Testis (tissue), 3 donors: ENCODE data around the gene REEP3. TPM values are rescaled to one million over a fixed set of nuclear protein-coding genes. Genes with fewer than 3 reads are reported as not detected.
"Not testable (repeated sequence)": the region's sequence is repeated elsewhere in the genome, so short reads cannot be mapped to it uniquely, and the experiment has no call there.

ENCODE experiments used
- DNase-seq: peaks from one replicate; pipeline ENCODE4 v3.0.0-alpha.2; 2019
- H3K27ac ChIP-seq, 2 donors: fragments of 200-600 bp; sonication (generic); one replicate each; pipeline ENCODE4 v1.5.1; 2019
- H3K27me3 ChIP-seq: fragments of 200-600 bp; sonication (generic); one replicate; pipeline ENCODE4 v1.5.1; 2019
- H3K36me3 ChIP-seq: fragments of 200-600 bp; sonication (generic); one replicate; pipeline ENCODE4 v1.5.1; 2017; ENCODE audit warnings: low read depth; ENCODE audit errors: missing control alignments
- H3K4me1 ChIP-seq: fragments of 200-600 bp; sonication (generic); one replicate; pipeline ENCODE4 v1.5.1; 2019
- H3K4me3 ChIP-seq, 2 donors: fragments of 200-600 bp; sonication (generic); one replicate each; pipeline ENCODE4 v1.5.1; 2017 to 2019
- H3K9me3 ChIP-seq: fragments of 200-600 bp; sonication (generic); one replicate; pipeline ENCODE4 v1.5.1; 2017
- CTCF ChIP-seq, 3 experiments: fragments of 450-650 bp in 2 of 3; fragments of 200-600 bp in 1 of 3; sonication (generic) in 1 of 3; IDR thresholded peaks; one replicate each; pipeline ENCODE4 v1.5.1; 2016 to 2019; ENCODE audit warnings: antibody characterized with exemption in 3 of 3, mild to moderate bottlenecking in 2 of 3, moderate library complexity in 1 of 3
- POLR2A ChIP-seq: fragments of 450-650 bp; IDR thresholded peaks from one replicate; pipeline ENCODE4 v1.6.1; 2017; ENCODE audit warnings: antibody characterized with exemption, mild to moderate bottlenecking, moderate library complexity
- WGBS, 2 donors: methylation state at CpG; one replicate each; pipeline ENCODE4 v1.1.5; 2018; 5-methylcytosine and 5-hydroxymethylcytosine counted together
- intact Hi-C: fragments of 100-400 bp; cut with DNase I; formaldehyde crosslinking; loops from one replicate; pipeline ENCODE4 v1.15.1; 2023; ENCODE audit warnings: low total_unique reads
- polyA plus RNA-seq: library from polyadenylated mRNA; stranded (reverse); fragments of 350-450 nt; fragmentation: Illumina TruSeq; extraction: RNeasy Lipid Tissue Mini Kit (QIAGEN cat#74804); gene quantifications from one replicate; pipeline ENCODE4 v1.2.3, GENCODE V29; 2014; ENCODE audit warnings: low read depth, low replicate concordance; ENCODE audit not compliant: insufficient read depth
- total RNA-seq, 2 donors: library from RNA; depleted of rRNA; stranded (reverse); fragments of >200 nt; gene quantifications; one replicate each; pipeline ENCODE4 v1.2.3, GENCODE V29; 2016

The REEP3 gene
- total and polyA plus RNA-seq, 3 donors from 2014 or later: 18.4 to 45.2 (median 20.3) TPM

- no peaks in the 10 kb centered on the region for H3K9me3 ChIP-seq
- H3K4me1 ChIP-seq: no peaks in the 10 kb centered on the region
- no peak overlapping the region for H3K27ac ChIP-seq
- no peak for TF ChIP-seq CTCF (IDR thresholded peaks at IDR 0.05)
- no peak for TF ChIP-seq POLR2A
- WGBS, 2 donors: 96 to 97% methylated on average over 5 of the region's 5 CpGs
- no peak overlapping the region for H3K4me3 ChIP-seq
- DNase-seq: no peak
- no peaks in the 10 kb centered on the region for H3K27me3 ChIP-seq
- H3K36me3 ChIP-seq: no peaks in the 10 kb centered on the region
- intact Hi-C loops: no loop called here
These were observed 140.1 kb downstream of the REEP3 start for GRCh38 chr10:63661347-63661746.

- peak; percentile 57 for DNase-seq
- TF ChIP-seq CTCF (IDR thresholded peaks at IDR 0.05) (no peak), POLR2A (no peak)
- Histone ChIP-seq H3K36me3 (no peaks in the 10 kb centered on the region), H3K9me3 (no peaks in the 10 kb centered on the region), H3K4me3 (peak overlapping the region in 1 of 2 donors; percentile 10), H3K27me3 (no peaks in the 10 kb centered on the region), H3K4me1 (no peaks in the 10 kb centered on the region), H3K27ac (no peak overlapping the region)
- intact Hi-C loops: no loop called here
- 68 to 89% methylated on average over 13 of the region's 13 CpGs for WGBS, 2 donors
These were observed 143.2 kb downstream of the REEP3 start for GRCh38 chr10:63664341-63664885.

GRCh38 chr10:63665006-63665580, 143.9 kb downstream of the REEP3 start:
- H3K36me3 ChIP-seq, H3K27ac ChIP-seq, DNase-seq, intact Hi-C loops, H3K9me3 ChIP-seq, H3K27me3 ChIP-seq, H3K4me1 ChIP-seq: not testable (repeated sequence)
- H3K4me3 ChIP-seq: peak overlapping the region in 1 of 2 donors; percentile 10
- 64 to 67% methylated on average over 10 of the region's 10 CpGs for WGBS, 2 donors

- Histone ChIP-seq H3K4me1 (no peaks in the 10 kb centered on the region), H3K9me3 (no peaks in the 10 kb centered on the region), H3K36me3 (no peaks in the 10 kb centered on the region), H3K27ac (no peak overlapping the region), H3K4me3 (no peak overlapping the region), H3K27me3 (no peaks in the 10 kb centered on the region)
- DNase-seq: no peak
- intact Hi-C loops: no loop called here
- 62 to 68% methylated on average over 4 of the region's 4 CpGs for WGBS, 2 donors
- TF ChIP-seq POLR2A (no peak), CTCF (IDR thresholded peaks at IDR 0.05) (no peak)
These were observed 144.5 kb downstream of the REEP3 start for GRCh38 chr10:63665670-63666134.

- no peaks in the 10 kb centered on the region for H3K9me3 ChIP-seq
- H3K27me3 ChIP-seq: no peaks in the 10 kb centered on the region
- H3K4me1 ChIP-seq: peaks cover 12% of the 10 kb centered on the region
- no peak for DNase-seq
- H3K36me3 ChIP-seq: no peaks in the 10 kb centered on the region
- TF ChIP-seq POLR2A (no peak), CTCF (IDR thresholded peaks at IDR 0.05) (no peak)
- peak overlapping the region in 1 of 2 donors; percentile 76 for H3K27ac ChIP-seq
- H3K4me3 ChIP-seq: no peak overlapping the region
- intact Hi-C loops: no loop called here
- 46 to 50% methylated on average over 4 of the region's 4 CpGs for WGBS, 2 donors
These were observed 145.7 kb downstream of the REEP3 start for GRCh38 chr10:63666836-63667383.
